ENCODE measurements around the gene HSPH1.

Gene HSPH1

GRCh38 chr13:31122544-31123260 is 39.0 kb downstream of the HSPH1 start:
- Histone ChIP-seq H3K4me3 (ENCODE audit: low read length) (no peak overlapping the region), H3K36me3 (ENCODE audit: insufficient read depth, low read length) (no peaks in the 10 kb centered on the region), H3K27me3 (ENCODE audit: control insufficient read depth, insufficient read depth, low read length) (peaks cover 90% of the 10 kb centered on the region), H3K9me3 (replicated peaks; ENCODE audit: low read length) (no peaks in the 10 kb centered on the region), H3K4me2 (ENCODE audit: low read length) (no peak overlapping the region), H3K9ac (ENCODE audit: low read depth, low read length) (no peak overlapping the region), H3K4me1 (ENCODE audit: control insufficient read depth, insufficient read depth, low read length) (no peaks in the 10 kb centered on the region)

- H3K36me3 ChIP-seq (ENCODE audit: insufficient read depth, low read length): no peaks in the 10 kb centered on the region
- no peaks in the 10 kb centered on the region for H3K4me1 ChIP-seq (ENCODE audit: control insufficient read depth, insufficient read depth, low read length)
- H3K9me3 ChIP-seq (replicated peaks; ENCODE audit: low read length): no peaks in the 10 kb centered on the region
- H3K4me3 ChIP-seq (ENCODE audit: low read length): no peak overlapping the region
- no peak overlapping the region for H3K9ac ChIP-seq (ENCODE audit: low read depth, low read length)
- no peak overlapping the region for H3K4me2 ChIP-seq (ENCODE audit: low read length)
- peaks cover 95% of the 10 kb centered on the region for H3K27me3 ChIP-seq (ENCODE audit: control insufficient read depth, insufficient read depth, low read length)
Observed at GRCh38 chr13:31122143-31122542, 39.6 kb downstream of the HSPH1 start.

GRCh38 chr13:31121379-31122140 is 40.1 kb downstream of the HSPH1 start:
- H3K4me1 ChIP-seq (ENCODE audit: control insufficient read depth, insufficient read depth, low read length): no peaks in the 10 kb centered on the region
- H3K9me3 ChIP-seq (replicated peaks; ENCODE audit: low read length): no peaks in the 10 kb centered on the region
- peaks cover 95% of the 10 kb centered on the region for H3K27me3 ChIP-seq (ENCODE audit: control insufficient read depth, insufficient read depth, low read length)
- no peak overlapping the region for H3K4me3 ChIP-seq (ENCODE audit: low read length)
- H3K36me3 ChIP-seq (ENCODE audit: insufficient read depth, low read length): no peaks in the 10 kb centered on the region
- H3K4me2 ChIP-seq (ENCODE audit: low read length): no peak overlapping the region
- H3K9ac ChIP-seq (ENCODE audit: low read depth, low read length): no peak overlapping the region

- H3K27me3 ChIP-seq (ENCODE audit: control insufficient read depth, insufficient read depth, low read length): peaks cover 95% of the 10 kb centered on the region
Observed at GRCh38 chr13:31119966-31120700, 41.6 kb downstream of the HSPH1 start.

GRCh38 chr13:31119526-31119925 is 42.2 kb downstream of the HSPH1 start:
- H3K4me1 ChIP-seq (ENCODE audit: control insufficient read depth, insufficient read depth, low read length): no peaks in the 10 kb centered on the region
- H3K4me2 ChIP-seq (ENCODE audit: low read length): no peak overlapping the region
- H3K4me3 ChIP-seq (ENCODE audit: low read length): no peak overlapping the region
- H3K36me3 ChIP-seq (ENCODE audit: insufficient read depth, low read length): no peaks in the 10 kb centered on the region
- H3K9ac ChIP-seq (ENCODE audit: low read depth, low read length): no peak overlapping the region
- H3K27me3 ChIP-seq (ENCODE audit: control insufficient read depth, insufficient read depth, low read length): peaks cover 95% of the 10 kb centered on the region
- no peaks in the 10 kb centered on the region for H3K9me3 ChIP-seq (replicated peaks; ENCODE audit: low read length)

More at GRCh38 chr13:31119966-31120700, 41.6 kb downstream of the HSPH1 start:
- Histone ChIP-seq H3K9me3 (replicated peaks; ENCODE audit: low read length) (no peaks in the 10 kb centered on the region), H3K4me1 (ENCODE audit: control insufficient read depth, insufficient read depth, low read length) (no peaks in the 10 kb centered on the region), H3K36me3 (ENCODE audit: insufficient read depth, low read length) (no peaks in the 10 kb centered on the region), H3K4me3 (ENCODE audit: low read length) (no peak overlapping the region), H3K4me2 (ENCODE audit: low read length) (no peak overlapping the region), H3K9ac (ENCODE audit: low read depth, low read length) (no peak overlapping the region)

GRCh38 chr13:31116224-31116623 is 45.5 kb downstream of the HSPH1 start:
- Histone ChIP-seq H3K9ac (ENCODE audit: low read depth, low read length) (no peak overlapping the region), H3K27me3 (ENCODE audit: control insufficient read depth, insufficient read depth, low read length) (peaks cover 90% of the 10 kb centered on the region), H3K4me2 (ENCODE audit: low read length) (no peak overlapping the region), H3K9me3 (replicated peaks; ENCODE audit: low read length) (no peaks in the 10 kb centered on the region), H3K4me3 (ENCODE audit: low read length) (no peak overlapping the region), H3K36me3 (ENCODE audit: insufficient read depth, low read length) (no peaks in the 10 kb centered on the region), H3K4me1 (ENCODE audit: control insufficient read depth, insufficient read depth, low read length) (peaks cover 3% of the 10 kb centered on the region)

GRCh38 chr13:31115616-31116015 is 46.1 kb downstream of the HSPH1 start:
- H3K4me1 ChIP-seq (ENCODE audit: control insufficient read depth, insufficient read depth, low read length): peaks cover 8% of the 10 kb centered on the region
- no peak overlapping the region for H3K4me2 ChIP-seq (ENCODE audit: low read length)
- H3K27me3 ChIP-seq (ENCODE audit: control insufficient read depth, insufficient read depth, low read length): peaks cover 92% of the 10 kb centered on the region
- no peak overlapping the region for H3K4me3 ChIP-seq (ENCODE audit: low read length)
- H3K36me3 ChIP-seq (ENCODE audit: insufficient read depth, low read length): no peaks in the 10 kb centered on the region
- H3K9me3 ChIP-seq (replicated peaks; ENCODE audit: low read length): no peaks in the 10 kb centered on the region
- H3K9ac ChIP-seq (ENCODE audit: low read depth, low read length): no peak overlapping the region

- no peak overlapping the region for H3K9ac ChIP-seq (ENCODE audit: low read depth, low read length)
- H3K27me3 ChIP-seq (ENCODE audit: control insufficient read depth, insufficient read depth, low read length): peaks cover 92% of the 10 kb centered on the region
- H3K4me1 ChIP-seq (ENCODE audit: control insufficient read depth, insufficient read depth, low read length): peaks cover 8% of the 10 kb centered on the region
- H3K4me3 ChIP-seq (ENCODE audit: low read length): no peak overlapping the region
- no peaks in the 10 kb centered on the region for H3K36me3 ChIP-seq (ENCODE audit: insufficient read depth, low read length)
- no peaks in the 10 kb centered on the region for H3K9me3 ChIP-seq (replicated peaks; ENCODE audit: low read length)
- no peak overlapping the region for H3K4me2 ChIP-seq (ENCODE audit: low read length)
Observed at GRCh38 chr13:31114641-31115040, 47.1 kb downstream of the HSPH1 start.

GRCh38 chr13:31111136-31111535 is 50.6 kb downstream of the HSPH1 start:
- H3K4me2 ChIP-seq (ENCODE audit: low read length): peak overlapping the region; percentile 39
- H3K4me1 ChIP-seq (ENCODE audit: control insufficient read depth, insufficient read depth, low read length): peaks cover 8% of the 10 kb centered on the region
- peaks cover 87% of the 10 kb centered on the region for H3K27me3 ChIP-seq (ENCODE audit: control insufficient read depth, insufficient read depth, low read length)
- H3K9ac ChIP-seq (ENCODE audit: low read depth, low read length): no peak overlapping the region
- H3K9me3 ChIP-seq (replicated peaks; ENCODE audit: low read length): no peaks in the 10 kb centered on the region
- H3K36me3 ChIP-seq (ENCODE audit: insufficient read depth, low read length): no peaks in the 10 kb centered on the region
- H3K4me3 ChIP-seq (ENCODE audit: low read length): no peak overlapping the region

- H3K27me3 ChIP-seq (ENCODE audit: control insufficient read depth, insufficient read depth, low read length): peaks cover 82% of the 10 kb centered on the region
Observed at GRCh38 chr13:31110617-31111016, 51.1 kb downstream of the HSPH1 start.

GRCh38 chr13:31110169-31110568 is 51.5 kb downstream of the HSPH1 start:
- H3K9ac ChIP-seq (ENCODE audit: low read depth, low read length): no peak overlapping the region
- peaks cover 78% of the 10 kb centered on the region for H3K27me3 ChIP-seq (ENCODE audit: control insufficient read depth, insufficient read depth, low read length)
- H3K4me2 ChIP-seq (ENCODE audit: low read length): no peak overlapping the region
- no peaks in the 10 kb centered on the region for H3K9me3 ChIP-seq (replicated peaks; ENCODE audit: low read length)
- no peak overlapping the region for H3K4me3 ChIP-seq (ENCODE audit: low read length)
- H3K36me3 ChIP-seq (ENCODE audit: insufficient read depth, low read length): no peaks in the 10 kb centered on the region
- peaks cover 8% of the 10 kb centered on the region for H3K4me1 ChIP-seq (ENCODE audit: control insufficient read depth, insufficient read depth, low read length)

More at GRCh38 chr13:31110617-31111016, 51.1 kb downstream of the HSPH1 start:
- H3K4me3 ChIP-seq (ENCODE audit: low read length): no peak overlapping the region
- H3K9me3 ChIP-seq (replicated peaks; ENCODE audit: low read length): no peaks in the 10 kb centered on the region
- peaks cover 8% of the 10 kb centered on the region for H3K4me1 ChIP-seq (ENCODE audit: control insufficient read depth, insufficient read depth, low read length)
- H3K36me3 ChIP-seq (ENCODE audit: insufficient read depth, low read length): no peaks in the 10 kb centered on the region
- no peak overlapping the region for H3K9ac ChIP-seq (ENCODE audit: low read depth, low read length)
- H3K4me2 ChIP-seq (ENCODE audit: low read length): peak overlapping the region; percentile 39

Measured in skeletal muscle satellite cell (primary cell).